Heart right ventricle (tissue), 16 donors: ENCODE measurements around the gene PNN. TPM values are rescaled to one million over a fixed set of nuclear protein-coding genes. Genes with fewer than 3 reads are reported as not detected.

Experiments used
- ATAC-seq, 8 donors: fragments of 200-7000 bp; cut with Tn5 transposase; one replicate each; pipeline ENCODE4 v1.9.1; 2020; ENCODE audit warnings: mild to moderate bottlenecking in 8 of 8, moderate library complexity in 8 of 8, moderate number of reproducible peaks in 1 of 8
- DNase-seq, 2 donors: peaks; one replicate each; pipeline ENCODE4 v3.0.0-alpha.2; 2020
- H3K27ac ChIP-seq, 10 donors: fragments of 200-600 bp; sonication (generic) in 2 of 10; one replicate each; pipeline versions ENCODE4 v1.5.0 to v1.8.0; 2020 to 2022; ENCODE audit warnings: mild to moderate bottlenecking in 3 of 10
- H3K27me3 ChIP-seq, 7 donors: fragments of 200-600 bp; one replicate each; pipeline ENCODE4 v1.8.0; 2021 to 2022; ENCODE audit warnings: mild to moderate bottlenecking in 2 of 7
- H3K36me3 ChIP-seq, 9 donors: fragments of 200-600 bp; sonication (generic) in 1 of 9; one replicate each; pipeline versions ENCODE4 v1.5.0 to v1.8.0; 2020 to 2022; ENCODE audit warnings: mild to moderate bottlenecking in 2 of 9
- H3K4me1 ChIP-seq, 9 donors: fragments of 200-600 bp; sonication (generic) in 1 of 9; one replicate each; pipeline versions ENCODE4 v1.5.0 to v1.8.0; 2020 to 2022; ENCODE audit warnings: mild to moderate bottlenecking in 4 of 9
- H3K4me3 ChIP-seq, 10 donors: fragments of 200-600 bp; sonication (generic) in 2 of 10; one replicate each; pipeline versions ENCODE4 v1.5.0 to v1.8.0; 2020 to 2022; ENCODE audit warnings: mild to moderate bottlenecking in 7 of 10, moderate library complexity in 2 of 10
- H3K9me3 ChIP-seq, 11 donors: fragments of 200-600 bp in 10 of 11; sonication (generic) in 2 of 11; one replicate each; pipeline versions ENCODE4 v1.5.0 to v1.8.0; 2013 to 2022; ENCODE audit warnings: mild to moderate bottlenecking in 2 of 11, control low read depth in 1 of 11, moderate library complexity in 1 of 11
- WGBS, 2 donors: extraction: QIAGEN DNeasy Blood & Tissue Kit; methylation state at CpG; one replicate each; pipeline ENCODE4 v1.1.7; 2013; ENCODE audit warnings: inconsistent platforms in 1 of 2; 5-methylcytosine and 5-hydroxymethylcytosine counted together
- intact Hi-C, 10 donors: fragments of 100-400 bp; cut with DNase I; formaldehyde crosslinking; loops; one replicate each; pipeline versions ENCODE4 v1.11.1 to v1.14.2; 2022
- polyA plus RNA-seq, 2 donors: library from polyadenylated mRNA; stranded (reverse); fragments of 200-250 nt; gene quantifications; one replicate each; pipeline ENCODE4 v1.2.3, GENCODE V29; 2013
- total RNA-seq, 10 donors: library from RNA; stranded (reverse); fragmentation: NEBNext Ultra II Directional in 3 of 10; extraction: Animal tissue kit (Norgen Biotek cat#: 25700) in 3 of 10; gene quantifications; one replicate each; pipeline versions ENCODE4 v1.2.1 to v1.2.4, GENCODE V29; 2021 to 2023
- TF ChIP-seq, protein P1 (sequence below), 9 donors: fragments of 200-600 bp; sonication (generic) in 2 of 9; IDR thresholded peaks; one replicate each; pipeline versions ENCODE4 v1.5.0 to v1.8.0; 2021 to 2022; ENCODE audit warnings: antibody characterized with exemption in 9 of 9, mild to moderate bottlenecking in 5 of 9, moderate library complexity in 1 of 9
- donor health status: Arrhythmogenic right ventricular cardiomyopathy.
- donor health status: ischemic (EF 13 %, LVEDD 7.1; RV severe dilation, severe dysfunction).
- donor health status: healthy with polysubstance abuse.
- donor health status: DM: no; HTN: yes; CAD: no.
- donor health status: DM: no; HTN: no; CAD: no.
- donor health status: ischemic (EF 25% LVEDD 6.9; RV normal size, moderate dysfunction).
- donor health status: ischemic (EF 25% LVEDD 5.7; RV mildly dilated, moderate dysfunction).
- donor health status: healthy.
- donor health status: DM: yes; HTN: yes; CAD: no.
- donor health status: Ischemic cardiomyopathy.
- donor health status: ischemic (EF 35%, LVEDD 5.7; RV mildly dilated, moderate dysfunction).
- donor health status: nonischemic (EF 11% LVEDD 7.7; RV severe dilation, severe dysfunction).
- donor health status: DM: yes; HTN: yes; CAD: no.
- donor health status: PGD.
- donor health status: ischemic (EF 29% LVEDD 5.4; RV normal size, mild dysfunction).
- donor health status: nonischemic (EF 23%, LVEDD 6.1; RV moderate dilation, normal function).

Gene PNN
- total and polyA plus RNA-seq, 12 donors, result 16.8 to 54.4 (median 20.5) TPM

DNA sequence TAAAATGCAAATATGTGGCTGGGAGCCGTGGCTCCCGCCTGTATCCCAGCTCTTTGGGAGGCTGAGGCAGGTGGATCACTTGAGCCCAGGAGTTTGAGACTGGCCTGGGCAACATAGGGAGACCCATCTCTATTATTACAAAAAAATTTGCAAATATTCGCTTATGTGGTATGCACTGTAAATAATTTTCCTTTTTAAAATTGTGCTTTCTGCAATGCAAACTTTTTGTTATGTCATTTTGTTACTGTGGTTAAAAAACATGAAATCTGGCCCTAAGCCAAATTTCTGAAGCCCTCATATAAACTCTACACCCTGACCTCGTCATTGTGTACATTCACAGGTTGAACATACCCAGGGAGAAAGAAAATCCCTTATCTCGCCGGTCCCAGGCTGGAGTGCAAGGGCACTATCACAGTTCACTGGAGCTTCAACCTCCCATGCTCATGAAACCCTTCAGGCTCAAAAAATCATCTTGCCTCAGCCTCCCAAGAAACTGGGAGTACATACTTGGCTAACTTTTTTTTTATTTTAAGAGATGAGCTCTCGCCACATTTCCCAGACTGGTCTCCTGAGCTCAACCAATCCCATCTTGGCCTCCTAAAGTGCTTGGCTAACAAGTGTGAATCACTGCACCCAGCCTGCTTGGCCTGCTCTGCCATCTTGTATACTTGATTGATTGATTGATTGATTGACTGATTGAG lies 29.6 kb upstream of the PNN start:
- intact Hi-C loops, result no loop called here
- Histone ChIP-seq H3K27me3 (no peaks in the 10 kb centered on the region), H3K36me3 (peaks cover 0 to 83% (median 14%) of the 10 kb centered on the region in 9 donors), H3K27ac (no peak overlapping the region), H3K4me3 (no peak overlapping the region), H3K9me3 (peaks cover 0 to 3% (median 0%) of the 10 kb centered on the region in 11 donors), H3K4me1 (no peaks in the 10 kb centered on the region)
- DNase-seq (no peak), ATAC-seq (no peak)
- WGBS, 2 donors, result 74 to 76% methylated on average over 7 of the region's 7 CpGs
- TF ChIP-seq, protein P1, sequence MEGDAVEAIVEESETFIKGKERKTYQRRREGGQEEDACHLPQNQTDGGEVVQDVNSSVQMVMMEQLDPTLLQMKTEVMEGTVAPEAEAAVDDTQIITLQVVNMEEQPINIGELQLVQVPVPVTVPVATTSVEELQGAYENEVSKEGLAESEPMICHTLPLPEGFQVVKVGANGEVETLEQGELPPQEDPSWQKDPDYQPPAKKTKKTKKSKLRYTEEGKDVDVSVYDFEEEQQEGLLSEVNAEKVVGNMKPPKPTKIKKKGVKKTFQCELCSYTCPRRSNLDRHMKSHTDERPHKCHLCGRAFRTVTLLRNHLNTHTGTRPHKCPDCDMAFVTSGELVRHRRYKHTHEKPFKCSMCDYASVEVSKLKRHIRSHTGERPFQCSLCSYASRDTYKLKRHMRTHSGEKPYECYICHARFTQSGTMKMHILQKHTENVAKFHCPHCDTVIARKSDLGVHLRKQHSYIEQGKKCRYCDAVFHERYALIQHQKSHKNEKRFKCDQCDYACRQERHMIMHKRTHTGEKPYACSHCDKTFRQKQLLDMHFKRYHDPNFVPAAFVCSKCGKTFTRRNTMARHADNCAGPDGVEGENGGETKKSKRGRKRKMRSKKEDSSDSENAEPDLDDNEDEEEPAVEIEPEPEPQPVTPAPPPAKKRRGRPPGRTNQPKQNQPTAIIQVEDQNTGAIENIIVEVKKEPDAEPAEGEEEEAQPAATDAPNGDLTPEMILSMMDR (IDR thresholded peaks at IDR 0.05), result no peak

DNA sequence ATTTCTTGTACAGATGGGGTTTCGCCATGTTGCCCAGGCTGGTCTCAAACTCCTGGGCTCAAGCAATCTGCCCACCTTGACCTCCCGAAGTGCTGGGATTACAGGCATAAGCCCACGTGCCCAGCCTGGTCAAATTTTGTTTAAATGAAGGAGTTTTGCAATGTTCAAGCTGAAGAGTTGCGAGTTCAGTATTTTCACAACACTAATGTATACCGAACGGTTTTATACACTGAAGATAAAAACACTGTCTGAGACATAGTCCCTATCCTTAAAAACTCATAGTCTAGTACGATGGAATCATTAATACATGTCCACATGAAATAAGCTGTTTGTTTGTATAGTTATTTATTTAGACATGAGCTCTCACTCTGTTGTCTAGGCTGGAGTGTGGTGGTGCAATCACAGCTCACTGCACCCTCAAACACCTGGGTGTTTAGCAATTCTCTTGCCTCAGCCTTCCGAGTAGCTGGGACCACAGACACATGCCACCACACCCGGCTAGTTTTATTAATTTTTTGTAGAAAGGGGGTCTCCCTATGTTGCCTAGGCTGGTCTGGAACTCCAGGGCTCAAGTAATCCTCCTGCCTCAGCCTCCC lies 20.4 kb upstream of the PNN start:
- Histone ChIP-seq H3K36me3 (peaks cover 0 to 100% (median 47%) of the 10 kb centered on the region in 9 donors), H3K9me3 (no peaks in the 10 kb centered on the region), H3K27ac (no peak overlapping the region), H3K4me1 (no peaks in the 10 kb centered on the region), H3K27me3 (no peaks in the 10 kb centered on the region), H3K4me3 (no peak overlapping the region)
- ATAC-seq (no peak), DNase-seq (no peak)
- intact Hi-C loops, result no loop called here
- TF ChIP-seq, protein P1 (IDR thresholded peaks at IDR 0.05), result no peak
- WGBS, 2 donors, result 91 to 96% methylated on average over 9 of the region's 9 CpGs

DNA sequence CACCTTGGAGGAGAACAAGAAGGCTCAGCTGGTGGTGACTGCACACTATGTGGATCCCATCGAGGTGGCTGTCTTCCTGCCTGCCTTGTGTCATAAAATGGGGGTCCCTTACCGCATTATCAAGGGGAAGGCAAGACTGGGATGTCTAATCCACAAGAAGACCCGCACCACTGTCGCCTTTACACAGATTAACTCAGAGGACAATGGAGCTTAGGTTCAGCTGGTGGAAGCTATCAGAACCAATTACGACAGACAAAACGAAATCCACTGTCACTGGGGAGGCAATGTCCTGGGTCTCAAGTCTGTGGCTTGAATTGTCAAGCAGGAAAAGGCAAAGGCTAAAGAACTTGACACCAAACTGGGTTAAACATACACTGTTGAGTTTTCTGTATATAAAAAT lies 17.6 kb upstream of the PNN start:
- H3K27me3 ChIP-seq, result no peaks in the 10 kb centered on the region
- H3K9me3 ChIP-seq, result no peaks in the 10 kb centered on the region
- ATAC-seq, result no peak
- intact Hi-C loops, result no loop called here
- peaks cover 0 to 98% (median 32%) of the 10 kb centered on the region in 9 donors for H3K36me3 ChIP-seq
- TF ChIP-seq, protein P1 (IDR thresholded peaks at IDR 0.05), result no peak
- no peak overlapping the region for H3K27ac ChIP-seq
- no peak for DNase-seq
- no peaks in the 10 kb centered on the region for H3K4me1 ChIP-seq
- no peak overlapping the region for H3K4me3 ChIP-seq
- 93 to 96% methylated on average over 6 of the region's 6 CpGs for WGBS, 2 donors

DNA sequence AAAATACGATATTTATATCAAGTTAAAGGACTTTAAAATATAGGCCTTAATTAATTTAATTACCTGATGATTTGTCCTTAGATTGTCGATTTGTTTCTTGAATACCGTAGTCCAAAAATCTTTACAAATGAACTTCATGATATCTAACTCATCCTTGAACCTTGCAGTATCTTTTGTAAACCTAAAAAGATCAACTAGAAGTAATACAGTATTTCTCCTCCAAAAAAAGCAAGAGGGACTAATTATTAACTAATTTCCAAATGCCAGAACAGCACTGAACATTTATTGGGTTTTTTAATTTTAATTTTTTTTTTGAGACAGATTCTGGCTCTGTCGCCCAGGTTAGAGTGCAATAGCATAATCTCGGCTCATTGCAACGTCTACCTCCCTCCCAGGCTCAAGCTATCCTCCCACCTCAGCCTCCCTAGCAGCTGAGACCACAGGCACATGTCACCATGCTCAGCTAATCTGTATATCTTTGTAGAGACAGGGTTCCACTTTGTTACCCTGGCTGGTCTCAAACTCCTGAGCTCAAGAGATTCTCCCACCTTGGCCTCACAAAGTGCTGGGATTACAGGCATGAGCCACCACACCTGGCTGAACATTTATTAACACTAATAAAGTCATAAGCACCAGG lies 16.7 kb upstream of the PNN start:
- 80 to 89% methylated on average over 6 of the region's 6 CpGs for WGBS, 2 donors
- ATAC-seq (no peak), DNase-seq (no peak)
- H3K4me3 ChIP-seq, result no peak overlapping the region
- H3K36me3 ChIP-seq, result peaks cover 0 to 98% (median 24%) of the 10 kb centered on the region in 9 donors
- TF ChIP-seq, protein P1 (IDR thresholded peaks at IDR 0.05), result no peak
- intact Hi-C loops, result no loop called here
- H3K27ac ChIP-seq, result no peak overlapping the region
- H3K9me3 ChIP-seq, result no peaks in the 10 kb centered on the region
- H3K4me1 ChIP-seq, result no peaks in the 10 kb centered on the region
- no peaks in the 10 kb centered on the region for H3K27me3 ChIP-seq
